Adrenal gland (tissue), 12 donors: Measurements from ENCODE around the gene CROCC. TPM values are rescaled to one million over a fixed set of nuclear protein-coding genes. Genes with fewer than 3 reads are reported as not detected.

Source experiments
- DNase-seq, 7 donors: peaks; one replicate each; pipeline ENCODE4 v3.0.0-alpha.2; 2019 to 2020
- H3K27ac ChIP-seq, 5 donors: fragments of 200-600 bp; sonication (generic) in 4 of 5; 1 replicate in 3 of 5; 2 replicates in 2 of 5; pipeline versions ENCODE4 v1.5.1 to v1.8.0; 2016 to 2020; ENCODE audit warnings: mild to moderate bottlenecking in 1 of 5
- H3K27me3 ChIP-seq: fragments of 200-600 bp; 2 replicates; pipeline ENCODE4 v1.8.0; 2021
- H3K36me3 ChIP-seq, 2 donors: fragments of 200-600 bp; replicated peaks in 1 of 2; 1 replicate in 1 of 2; 2 replicates in 1 of 2; pipeline versions ENCODE4 v1.5.1 to v1.8.0; 2018 to 2022
- H3K4me1 ChIP-seq, 2 donors: fragments of 200-600 bp; replicated peaks in 1 of 2; 1 replicate in 1 of 2; 2 replicates in 1 of 2; pipeline versions ENCODE4 v1.5.1 to v1.8.0; 2018 to 2021
- H3K4me3 ChIP-seq, 4 donors: fragments of 200-600 bp; sonication (generic) in 3 of 4; one replicate each; pipeline ENCODE4 v1.5.1; 2016 to 2018
- H3K9me3 ChIP-seq, 3 donors: fragments of 200-600 bp; sonication (generic) in 1 of 3; replicated peaks in 1 of 3; 1 replicate in 2 of 3; 2 replicates in 1 of 3; pipeline versions ENCODE4 v1.5.1 to v1.8.0; 2016 to 2021
- CTCF ChIP-seq, 6 experiments: fragments of 450-650 bp in 4 of 6; fragments of 200-600 bp in 2 of 6; sonication (generic) in 1 of 6; IDR thresholded peaks; 1 replicate in 5 of 6; 2 replicates in 1 of 6; pipeline versions ENCODE4 v1.5.1 to v1.8.0; 2016 to 2021; ENCODE audit warnings: antibody characterized with exemption in 6 of 6, mild to moderate bottlenecking in 2 of 6, moderate library complexity in 1 of 6
- POLR2A ChIP-seq, 2 donors: fragments of 450-650 bp; IDR thresholded peaks; one replicate each; pipeline ENCODE4 v1.6.1; 2017; ENCODE audit warnings: antibody characterized with exemption in 2 of 2, mild to moderate bottlenecking in 2 of 2, moderate library complexity in 1 of 2
- WGBS, 4 donors: extraction: QIAGEN DNeasy Blood & Tissue Kit in 2 of 4; methylation state at CpG; one replicate each; pipeline versions ENCODE4 v1.1.5 to v1.1.7; 2013 to 2017; 5-methylcytosine and 5-hydroxymethylcytosine counted together
- intact Hi-C, 2 donors: fragments of 100-400 bp; cut with DNase I; formaldehyde crosslinking; loops; one replicate each; pipeline versions ENCODE4 v1.14.1 to v1.15.0; 2022 to 2023
- polyA plus RNA-seq, 3 donors: library from polyadenylated mRNA; stranded (reverse); fragments of 200-250 nt in 2 of 3; fragments of 350-450 nt in 1 of 3; fragmentation: Illumina TruSeq in 1 of 3; extraction: RNeasy Lipid Tissue Mini Kit (QIAGEN cat#74804) in 1 of 3; gene quantifications; one replicate each; pipeline ENCODE4 v1.2.3, GENCODE V29; 2013 to 2014
- total RNA-seq, 9 donors: library from RNA; depleted of rRNA in 4 of 9; stranded (reverse); fragments of >200 nt in 4 of 9; fragments of 120-200 nt in 1 of 9; fragmentation: NEBNext Ultra II Directional in 1 of 9; extraction: Animal tissue kit (Norgen Biotek cat#: 25700) in 1 of 9; gene quantifications; one replicate each; pipeline versions ENCODE4 v1.1.0 to v1.2.4, GENCODE V29; 2013 to 2023
- donor health status: healthy with polysubstance abuse.
- donor health status: Bipolar disorder and iron deficiency.
- donor health status: DM: yes; HTN: yes; CAD: no.
- donor health status: DM: no; HTN: no; CAD: no.
- donor health status: DM: no; HTN: no; CAD: no.
- donor health status: DM: yes; HTN: yes; CAD: no.

CROCC gene
- total and polyA plus RNA-seq, 12 donors: 2.3 to 151 (median 19.2) TPM

- H3K4me3 ChIP-seq: no peak overlapping the region
- intact Hi-C loops: no loop called here
- peaks cover 6 to 10% of the 10 kb centered on the region in 2 donors for H3K4me1 ChIP-seq
- no peak for TF ChIP-seq POLR2A (IDR thresholded peaks at IDR 0.05)
- no peak for TF ChIP-seq CTCF (IDR thresholded peaks at IDR 0.05)
- H3K27me3 ChIP-seq: no peaks in the 10 kb centered on the region
- no peaks in the 10 kb centered on the region for H3K9me3 ChIP-seq
- peaks cover 0 to 4% of the 10 kb centered on the region in 2 donors for H3K36me3 ChIP-seq
- peak in 1 of 7 donors; percentile 39 for DNase-seq
- WGBS, 4 donors: 83 to 96% (median 86%) methylated on average over 17 to 28 of the region's 28 CpGs
- peak overlapping the region in 1 of 5 donors; percentile 38 for H3K27ac ChIP-seq
These were observed 49.8 kb downstream of the CROCC start for GRCh38 chr1:16971341-16972188.

DNA sequence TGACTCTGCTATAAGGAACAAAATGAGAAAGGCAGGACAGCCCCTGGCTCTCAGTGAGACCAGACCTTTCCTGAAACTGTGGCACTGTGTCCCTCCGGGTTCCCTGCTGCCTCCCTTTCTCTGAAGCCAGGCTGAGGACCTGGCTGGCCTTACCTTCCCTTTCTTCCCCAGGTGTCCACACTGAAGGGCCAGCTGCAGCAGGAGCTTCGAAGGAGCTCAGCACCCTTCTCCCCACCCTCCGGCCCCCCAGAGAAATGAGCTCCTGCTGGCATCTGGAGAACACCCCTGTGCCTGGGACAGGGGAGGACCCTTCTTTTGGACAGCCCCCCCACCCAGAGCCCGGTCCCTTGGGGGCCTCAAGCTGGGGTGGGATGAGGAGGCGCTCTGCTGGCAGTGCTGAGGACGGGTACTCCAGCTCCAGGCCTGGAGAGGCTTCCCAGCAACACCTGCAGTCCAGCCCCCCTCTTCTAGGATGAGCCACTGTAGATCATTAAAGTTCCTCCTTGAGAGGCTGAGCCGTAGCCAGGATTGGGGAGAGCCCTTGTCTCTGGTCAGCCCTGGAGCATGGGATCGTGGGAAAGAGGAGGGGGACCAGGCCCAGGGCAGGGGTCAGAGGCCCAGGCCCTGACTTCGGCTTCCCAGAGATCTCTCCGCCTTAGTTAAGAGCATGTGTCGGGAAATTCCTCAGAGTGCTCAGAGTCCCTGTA is 50.6 kb downstream of the CROCC start:
- intact Hi-C loops: no loop called here
- H3K36me3 ChIP-seq: peaks cover 0 to 3% of the 10 kb centered on the region in 2 donors
- no peak for DNase-seq
- H3K27ac ChIP-seq: no peak overlapping the region
- no peaks in the 10 kb centered on the region for H3K9me3 ChIP-seq
- H3K27me3 ChIP-seq: no peaks in the 10 kb centered on the region
- TF ChIP-seq POLR2A (IDR thresholded peaks at IDR 0.05): no peak
- H3K4me1 ChIP-seq: peaks cover 1 to 2% of the 10 kb centered on the region in 2 donors
- no peak overlapping the region for H3K4me3 ChIP-seq
- WGBS, 4 donors: 77 to 87% (median 84%) methylated on average over 6 to 11 of the region's 11 CpGs

GRCh38 chr1:16973215-16973614 is 51.5 kb downstream of the CROCC start:
- Histone ChIP-seq H3K27ac (no peak overlapping the region), H3K4me1 (no peaks in the 10 kb centered on the region), H3K9me3 (no peaks in the 10 kb centered on the region), H3K36me3 (peaks cover 0 to 2% of the 10 kb centered on the region in 2 donors), H3K4me3 (no peak overlapping the region), H3K27me3 (no peaks in the 10 kb centered on the region)
- 82 to 87% (median 86%) methylated on average over 7 to 9 of the region's 9 CpGs for WGBS, 4 donors
- intact Hi-C loops: no loop called here
- no peak for DNase-seq
- TF ChIP-seq CTCF (IDR thresholded peaks at IDR 0.05) (no peak), POLR2A (IDR thresholded peaks at IDR 0.05) (no peak)

- no peak overlapping the region for H3K4me3 ChIP-seq
- no peaks in the 10 kb centered on the region for H3K9me3 ChIP-seq
- no peaks in the 10 kb centered on the region for H3K27me3 ChIP-seq
- no peak for DNase-seq
- 72 to 80% (median 76%) methylated on average over 4 to 14 of the region's 14 CpGs for WGBS, 4 donors
- TF ChIP-seq POLR2A (IDR thresholded peaks at IDR 0.05) (no peak), CTCF (IDR thresholded peaks at IDR 0.05) (no peak)
- no peaks in the 10 kb centered on the region for H3K4me1 ChIP-seq
- H3K36me3 ChIP-seq: no peaks in the 10 kb centered on the region
- H3K27ac ChIP-seq: no peak overlapping the region
- intact Hi-C loops: no loop called here
These were observed 53.5 kb downstream of the CROCC start for GRCh38 chr1:16975211-16975610.
